ENCODE data around the gene CDK5RAP3. TPM values are rescaled to one million over a fixed set of nuclear protein-coding genes. Genes with fewer than 3 reads are reported as not detected.

Gene CDK5RAP3
- total and polyA plus RNA-seq, 2 of the 13 experiments (the other 11 are each of a cell fraction or from before 2014, with no cell fraction given): 128 to 154 TPM

GRCh38 chr17:48026502-48027321 lies 55.8 kb downstream of the CDK5RAP3 start (continued):
- no peak for TF ChIP-seq ZNF589 (CRISPR knock-in tag; conservative IDR thresholded peaks at IDR 0.05)
- TF ChIP-seq XBP1 (CRISPR knock-in tag; IDR thresholded peaks at IDR 0.05): no peak
- TF ChIP-seq, protein P1, sequence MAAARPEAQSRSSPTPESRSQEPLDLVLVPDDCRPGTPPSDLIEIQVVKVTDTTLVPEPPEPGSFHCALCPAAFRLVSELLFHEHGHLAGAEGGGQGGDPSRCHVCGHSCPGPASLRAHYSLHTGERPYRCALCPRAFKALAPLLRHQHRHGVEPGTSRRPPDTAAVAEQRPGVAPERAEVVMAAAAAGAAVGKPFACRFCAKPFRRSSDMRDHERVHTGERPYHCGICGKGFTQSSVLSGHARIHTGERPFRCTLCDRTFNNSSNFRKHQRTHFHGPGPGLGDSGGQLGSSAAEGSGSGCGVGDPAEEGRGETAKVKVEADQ (CRISPR knock-in tag; IDR thresholded peaks at IDR 0.05; ENCODE audit: borderline replicate concordance): no peak
- TF ChIP-seq ARNT (IDR thresholded peaks at IDR 0.05): no peak
- no peak for TF ChIP-seq ZNF816 (CRISPR knock-in tag; IDR thresholded peaks at IDR 0.05; ENCODE audit: borderline replicate concordance)
- TF ChIP-seq SRSF1 (optimal IDR thresholded peaks at IDR 0.05; ENCODE audit: low read depth, low read length): no peak
- no peak for TF ChIP-seq ISL2 (CRISPR knock-in tag; IDR thresholded peaks at IDR 0.05)
- no peak for TF ChIP-seq PHF5A (CRISPR knock-in tag; IDR thresholded peaks at IDR 0.05; ENCODE audit: low read depth, unreplicated experiment)
- TF ChIP-seq NBN (conservative IDR thresholded peaks at IDR 0.05): no peak
- TF ChIP-seq SP5 (CRISPR knock-in tag; IDR thresholded peaks at IDR 0.05; ENCODE audit: borderline replicate concordance, low read depth): 0 out of 2 replicates have a peak, but pooled peaks have one; percentile 16
- no peak for TF ChIP-seq FOXP4 (CRISPR knock-in tag; IDR thresholded peaks at IDR 0.05)
- TF ChIP-seq ZFP37 (CRISPR knock-in tag; IDR thresholded peaks at IDR 0.05; ENCODE audit: borderline replicate concordance): no peak
- TF ChIP-seq NPAS2 (CRISPR knock-in tag; IDR thresholded peaks at IDR 0.05; ENCODE audit: borderline replicate concordance): no peak
- no peak for TF ChIP-seq ZNF746 (CRISPR knock-in tag; IDR thresholded peaks at IDR 0.05)
- no peak for TF ChIP-seq CHD2 (IDR thresholded peaks at IDR 0.05; ENCODE audit: low read depth, low read length)
- no peak for TF ChIP-seq MLX (CRISPR knock-in tag; IDR thresholded peaks at IDR 0.05)
- TF ChIP-seq MNT (IDR thresholded peaks at IDR 0.05): no peak
- no peak for TF ChIP-seq ZBTB21 (CRISPR knock-in tag; IDR thresholded peaks at IDR 0.05)
- TF ChIP-seq IRF9 (CRISPR knock-in tag; IDR thresholded peaks at IDR 0.05; ENCODE audit: borderline replicate concordance): peak; percentile 65; the same call in 1 of the 2 replicates
- peak; percentile 76 for TF ChIP-seq ZBTB38 (CRISPR knock-in tag; IDR thresholded peaks at IDR 0.05)
- TF ChIP-seq, protein P2, sequence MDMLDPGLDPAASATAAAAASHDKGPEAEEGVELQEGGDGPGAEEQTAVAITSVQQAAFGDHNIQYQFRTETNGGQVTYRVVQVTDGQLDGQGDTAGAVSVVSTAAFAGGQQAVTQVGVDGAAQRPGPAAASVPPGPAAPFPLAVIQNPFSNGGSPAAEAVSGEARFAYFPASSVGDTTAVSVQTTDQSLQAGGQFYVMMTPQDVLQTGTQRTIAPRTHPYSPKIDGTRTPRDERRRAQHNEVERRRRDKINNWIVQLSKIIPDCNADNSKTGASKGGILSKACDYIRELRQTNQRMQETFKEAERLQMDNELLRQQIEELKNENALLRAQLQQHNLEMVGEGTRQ (IDR thresholded peaks at IDR 0.05; ENCODE audit: low read depth, low read length): no peak
- TF ChIP-seq, protein P2 (CRISPR knock-in tag; IDR thresholded peaks at IDR 0.05; ENCODE audit: borderline replicate concordance): no peak
